GM12891 (cell line): ENCODE data around the gene PRUNE2.

Experiments
- PAX5 ChIP-seq: IDR thresholded peaks from 2 replicates; pipeline ENCODE4 v1.6.1; 2011; ENCODE audit warnings: low read length, moderate library complexity, mild to moderate bottlenecking; ENCODE audit not compliant: insufficient read depth, severe bottlenecking
- POLR2A ChIP-seq: IDR thresholded peaks from 2 replicates; pipeline ENCODE4 v1.6.1; 2011; ENCODE audit warnings: low read depth, low read length, control low read depth
- POLR2AphosphoS5 ChIP-seq: IDR thresholded peaks from 2 replicates; pipeline ENCODE4 v1.6.1; 2011; ENCODE audit warnings: low read depth, low read length, control low read depth
- SPI1 ChIP-seq: IDR thresholded peaks from 2 replicates; pipeline ENCODE4 v1.6.1; 2011; ENCODE audit warnings: low read depth, low read length, control low read depth
- TAF1 ChIP-seq: IDR thresholded peaks from 2 replicates; pipeline ENCODE4 v1.6.1; 2011; ENCODE audit warnings: low read depth, low read length, control low read depth

DNA sequence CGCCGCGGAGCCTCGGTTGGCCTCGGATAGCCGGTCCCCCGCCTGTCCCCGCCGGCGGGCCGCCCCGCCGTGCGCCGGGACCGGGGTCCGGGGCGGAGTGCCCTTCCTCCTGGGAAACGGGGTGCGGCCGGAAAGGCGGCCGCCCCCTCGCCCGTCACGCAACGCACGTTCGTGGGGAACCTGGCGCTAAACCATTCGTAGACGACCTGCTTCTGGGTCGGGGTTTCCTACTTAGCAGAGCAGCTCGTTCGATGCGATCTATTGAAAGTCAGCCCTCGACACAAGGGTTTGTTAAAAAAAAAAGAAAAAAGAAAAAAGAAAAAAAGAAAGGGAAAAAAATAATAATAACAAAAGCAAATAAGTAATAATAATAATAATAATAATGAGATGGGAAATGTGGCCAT, 334.2 kb downstream of the PRUNE2 start:
- TF ChIP-seq POLR2A: no peak
- TF ChIP-seq POLR2AphosphoS5: no peak
- no peak for TF ChIP-seq TAF1
- TF ChIP-seq SPI1: no peak
- TF ChIP-seq PAX5: no peak
